Astrocyte (in vitro differentiated cells and primary cell): Measurements from ENCODE around the gene SERHL2. TPM values are rescaled to one million over a fixed set of nuclear protein-coding genes. Genes with fewer than 3 reads are reported as not detected.
"Not testable (repeated sequence)": the region's sequence is repeated elsewhere in the genome, so short reads cannot be mapped to it uniquely, and the experiment has no call there.

Source experiments
- DNase-seq: peaks from one replicate; pipeline ENCODE4 v3.0.0-alpha.2; 2010; ENCODE audit warnings: low read depth
- FAIRE-seq: peaks from 2 replicates; lab custom pipeline; 2011; peaks lifted over from hg19 to GRCh38; lab: Jason Lieb, UNC
- H2AFZ ChIP-seq: 2 replicates; pipeline ENCODE4 v1.6.0; 2012; ENCODE audit warnings: low read depth, low read length, inconsistent platforms
- H3K27ac ChIP-seq: 2 replicates; pipeline ENCODE4 v1.5.1; 2011; ENCODE audit warnings: low read depth, low read length, inconsistent platforms
- H3K27me3 ChIP-seq: 2 replicates; pipeline ENCODE4 v1.6.0; 2011; ENCODE audit warnings: low read length, inconsistent platforms; ENCODE audit not compliant: insufficient read depth
- H3K36me3 ChIP-seq: 2 replicates; pipeline ENCODE4 v1.5.1; 2011; ENCODE audit warnings: low read length, inconsistent platforms; ENCODE audit not compliant: insufficient read depth
- H3K4me1 ChIP-seq: 2 replicates; pipeline ENCODE4 v1.5.1; 2011; ENCODE audit warnings: low read length, inconsistent platforms; ENCODE audit not compliant: insufficient read depth
- H3K4me2 ChIP-seq: 2 replicates; pipeline ENCODE4 v1.6.0; 2012; ENCODE audit warnings: low read length, inconsistent platforms
- H3K4me3 ChIP-seq: 2 replicates; pipeline ENCODE4 v1.5.1; 2011; ENCODE audit warnings: low read depth, mild to moderate bottlenecking, low read length, inconsistent platforms; ENCODE audit not compliant: insufficient read depth
- H3K79me2 ChIP-seq: 2 replicates; pipeline ENCODE4 v1.6.0; 2012; ENCODE audit warnings: mild to moderate bottlenecking, low read length, inconsistent platforms; ENCODE audit not compliant: insufficient read depth
- H3K9ac ChIP-seq: 2 replicates; pipeline ENCODE4 v1.6.0; 2012; ENCODE audit warnings: mild to moderate bottlenecking, low read length, inconsistent platforms
- H3K9me3 ChIP-seq: 2 replicates; pipeline ENCODE4 v1.5.1; 2012; ENCODE audit warnings: low read depth, mild to moderate bottlenecking, low read length, inconsistent platforms; ENCODE audit not compliant: insufficient read depth
- H4K20me1 ChIP-seq: 2 replicates; pipeline ENCODE4 v1.6.0; 2012; ENCODE audit warnings: low read length, inconsistent platforms; ENCODE audit not compliant: insufficient read depth
- H3K27ac Mint-ChIP-seq: one replicate; pipeline ENCODE4 v1.8.0; 2021; ENCODE audit warnings: mild to moderate bottlenecking, mixed read lengths; ENCODE audit not compliant: unreplicated experiment
- H3K27me3 Mint-ChIP-seq: one replicate; pipeline ENCODE4 v1.8.0; 2021; ENCODE audit warnings: low read depth, mixed read lengths; ENCODE audit not compliant: unreplicated experiment
- H3K36me3 Mint-ChIP-seq: one replicate; pipeline ENCODE4 v1.8.0; 2021; ENCODE audit warnings: low read depth, mixed read lengths; ENCODE audit not compliant: unreplicated experiment
- H3K4me1 Mint-ChIP-seq: one replicate; pipeline ENCODE4 v1.8.0; 2021; ENCODE audit warnings: low read depth, mixed read lengths; ENCODE audit not compliant: unreplicated experiment
- H3K4me3 Mint-ChIP-seq: one replicate; pipeline ENCODE4 v1.8.0; 2021; ENCODE audit warnings: mild to moderate bottlenecking, moderate library complexity, mixed read lengths; ENCODE audit not compliant: unreplicated experiment
- H3K9me3 Mint-ChIP-seq: one replicate; pipeline ENCODE4 v1.8.0; 2021; ENCODE audit warnings: mild to moderate bottlenecking, mixed read lengths; ENCODE audit not compliant: unreplicated experiment
- total RNA-seq: library from RNA; stranded (reverse); gene quantifications from 2 replicates; pipeline ENCODE4 v1.2.1, GENCODE V29; 2021

SERHL2 gene
- total RNA-seq, 1 donor from 2014 or later = 1.2 TPM

DNA sequence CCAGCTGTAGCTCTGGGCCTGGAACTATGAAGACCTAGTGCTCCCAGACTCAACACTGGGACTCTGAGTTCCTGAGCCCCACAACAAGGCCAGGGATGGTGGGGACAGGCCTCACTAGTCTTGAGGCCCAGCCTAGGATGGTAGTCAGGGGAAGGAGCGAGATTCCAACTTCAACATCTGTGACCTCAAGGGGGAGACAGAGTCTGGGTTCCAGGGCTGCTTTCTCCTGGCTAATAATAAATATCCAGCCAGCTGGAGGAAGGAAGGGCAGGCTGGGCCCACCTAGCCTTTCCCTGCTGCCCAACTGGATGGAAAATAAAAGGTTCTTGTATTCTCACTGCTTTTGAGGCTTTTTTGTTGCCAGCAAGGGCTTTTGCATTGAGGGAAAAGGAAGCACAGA, 20.3 kb downstream of the SERHL2 start:
- H3K4me3 ChIP-seq, H3K9ac ChIP-seq, H3K4me1 Mint-ChIP-seq, H3K36me3 Mint-ChIP-seq, H3K4me2 ChIP-seq, H3K9me3 Mint-ChIP-seq, H3K9me3 ChIP-seq, H3K4me1 ChIP-seq, H2AFZ ChIP-seq, FAIRE-seq, DNase-seq, H3K27ac Mint-ChIP-seq, H3K27me3 ChIP-seq, H3K79me2 ChIP-seq, H3K27me3 Mint-ChIP-seq, H3K27ac ChIP-seq, H3K4me3 Mint-ChIP-seq, H3K36me3 ChIP-seq: not testable (repeated sequence)
- peaks cover 10% of the 10 kb centered on the region for H4K20me1 ChIP-seq

DNA sequence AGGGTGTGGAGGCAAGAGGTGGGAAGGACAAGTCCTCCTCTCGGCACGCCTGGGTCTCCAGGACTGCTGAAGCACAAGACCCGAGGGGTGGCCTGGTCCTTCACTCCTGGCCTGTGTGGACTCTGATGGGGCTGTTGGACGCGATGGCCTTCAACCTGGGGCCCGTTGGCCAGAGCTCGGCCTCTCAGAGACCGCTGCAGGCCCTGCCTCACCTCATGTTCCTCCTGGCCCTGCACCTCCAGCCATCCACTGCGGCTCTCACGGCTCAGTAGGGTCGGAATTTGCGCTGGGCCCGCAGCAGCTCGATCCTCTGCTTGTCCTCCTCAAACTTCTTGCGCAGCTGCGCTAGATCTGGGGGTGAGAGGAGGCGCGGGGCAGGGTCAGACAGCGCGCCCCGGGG, 20.7 kb downstream of the SERHL2 start:
- not testable (repeated sequence) for H3K36me3 Mint-ChIP-seq, DNase-seq, FAIRE-seq, H3K4me1 Mint-ChIP-seq, H3K27ac ChIP-seq, H3K36me3 ChIP-seq, H3K4me3 ChIP-seq, H2AFZ ChIP-seq, H3K9me3 Mint-ChIP-seq, H3K9ac ChIP-seq, H3K4me1 ChIP-seq, H3K27me3 ChIP-seq, H3K27me3 Mint-ChIP-seq, H3K79me2 ChIP-seq, H3K4me2 ChIP-seq, H3K27ac Mint-ChIP-seq, H3K9me3 ChIP-seq, H3K4me3 Mint-ChIP-seq
- H4K20me1 ChIP-seq = peaks cover 10% of the 10 kb centered on the region

DNA sequence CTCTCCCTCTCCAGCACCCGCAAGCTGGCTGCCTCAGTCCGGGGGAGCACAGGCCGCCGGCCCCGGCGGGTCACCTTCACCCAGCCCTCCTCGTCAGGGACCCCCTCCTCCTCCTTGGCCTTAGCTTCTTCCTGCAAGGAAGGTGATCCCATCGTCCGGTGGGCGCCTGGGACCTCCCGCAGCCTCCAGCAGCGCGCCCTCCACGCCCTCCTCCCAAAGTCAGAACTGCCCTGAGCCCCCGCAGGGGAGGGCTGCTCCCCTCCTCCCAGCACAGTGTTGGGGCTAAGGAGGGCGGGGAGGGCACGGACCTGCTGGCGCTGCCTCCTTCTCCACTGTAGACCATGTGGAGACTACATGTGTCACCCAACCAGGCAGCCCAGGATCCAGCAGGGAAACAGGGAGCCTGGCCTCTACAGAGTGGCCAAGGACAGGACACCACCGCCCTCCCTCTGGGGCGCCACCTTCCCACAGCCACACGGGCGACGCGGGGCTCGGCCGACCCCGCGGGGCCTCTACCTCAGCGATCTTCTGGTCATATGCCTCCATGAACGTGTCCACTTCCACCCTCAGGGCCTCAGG, 22.3 kb downstream of the SERHL2 start:
- H3K27ac ChIP-seq, H3K4me3 Mint-ChIP-seq, H3K9me3 ChIP-seq, H3K9me3 Mint-ChIP-seq, H3K9ac ChIP-seq, H3K27ac Mint-ChIP-seq, H3K36me3 ChIP-seq, H3K4me3 ChIP-seq, H3K27me3 Mint-ChIP-seq, H3K4me2 ChIP-seq, H3K36me3 Mint-ChIP-seq, FAIRE-seq, H3K4me1 Mint-ChIP-seq, DNase-seq, H3K27me3 ChIP-seq, H3K4me1 ChIP-seq, H2AFZ ChIP-seq: not testable (repeated sequence)
- Histone ChIP-seq H3K79me2 (peaks cover 16% of the 10 kb centered on the region), H4K20me1 (peaks cover 10% of the 10 kb centered on the region)

DNA sequence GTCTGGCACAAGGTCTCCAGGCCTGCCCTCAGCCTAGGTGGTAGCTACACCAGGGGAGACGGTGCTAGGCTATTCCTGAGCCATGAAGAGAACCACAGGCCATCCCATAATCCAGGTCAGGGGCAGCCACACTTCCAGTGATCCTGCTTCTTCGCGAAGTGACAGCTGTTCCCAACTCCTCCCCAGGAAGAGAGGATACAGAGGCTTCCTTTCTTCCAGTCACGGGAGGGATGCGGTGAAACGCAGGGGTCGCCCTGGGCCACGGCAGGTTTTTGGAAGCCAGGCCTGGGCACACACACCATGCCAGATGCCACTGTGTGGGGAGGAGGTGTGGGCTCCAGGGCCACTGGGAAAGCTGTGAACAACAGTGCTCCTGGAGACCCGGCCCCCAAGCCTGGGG, 23.4 kb downstream of the SERHL2 start:
- not testable (repeated sequence) for H3K4me3 Mint-ChIP-seq, H3K4me1 ChIP-seq, H3K27me3 ChIP-seq, H3K36me3 Mint-ChIP-seq, H2AFZ ChIP-seq, H3K9ac ChIP-seq, H3K27me3 Mint-ChIP-seq, H3K27ac ChIP-seq, H3K9me3 ChIP-seq, H3K4me1 Mint-ChIP-seq, H3K9me3 Mint-ChIP-seq, H3K4me2 ChIP-seq, H3K27ac Mint-ChIP-seq, FAIRE-seq, DNase-seq, H3K4me3 ChIP-seq, H3K36me3 ChIP-seq
- Histone ChIP-seq H4K20me1 (peaks cover 10% of the 10 kb centered on the region), H3K79me2 (peaks cover 25% of the 10 kb centered on the region)
